Measurements from ENCODE around the gene TMTC4.
"Not testable (repeated sequence)": the region's sequence is repeated elsewhere in the genome, so short reads cannot be mapped to it uniquely, and the experiment has no call there.

TMTC4 gene

GRCh38 chr13:100581504-100581903 is 93.1 kb downstream of the TMTC4 start:
- no peak for DNase-seq (ENCODE audit: low read depth)

GRCh38 chr13:100581030-100581429 is 93.6 kb downstream of the TMTC4 start:
- no peak for DNase-seq (ENCODE audit: low read depth)

- DNase-seq (ENCODE audit: low read depth): no peak
Observed at GRCh38 chr13:100580045-100580444, 94.5 kb downstream of the TMTC4 start.

- DNase-seq (ENCODE audit: low read depth): not testable (repeated sequence)
Observed at GRCh38 chr13:100577239-100577638, 97.4 kb downstream of the TMTC4 start.

GRCh38 chr13:100573121-100573520 is 101.5 kb downstream of the TMTC4 start:
- DNase-seq (ENCODE audit: low read depth): peak; percentile 76

GRCh38 chr13:100566543-100566942 is 108.1 kb downstream of the TMTC4 start:
- no peak for DNase-seq (ENCODE audit: low read depth)

GRCh38 chr13:100565286-100565685 is 109.3 kb downstream of the TMTC4 start:
- no peak for DNase-seq (ENCODE audit: low read depth)

GRCh38 chr13:100564444-100565223 is 110.0 kb downstream of the TMTC4 start:
- DNase-seq (ENCODE audit: low read depth): no peak

- no peak for DNase-seq (ENCODE audit: low read depth)
Observed at GRCh38 chr13:100563779-100564178, 110.8 kb downstream of the TMTC4 start.

- DNase-seq (ENCODE audit: low read depth): no peak
Observed at GRCh38 chr13:100561599-100562204, 112.9 kb downstream of the TMTC4 start.

- no peak for DNase-seq (ENCODE audit: low read depth)
Observed at GRCh38 chr13:100561158-100561499, 113.5 kb downstream of the TMTC4 start.

GRCh38 chr13:100560498-100561157 is 114.0 kb downstream of the TMTC4 start:
- DNase-seq (ENCODE audit: low read depth): no peak

- no peak for DNase-seq (ENCODE audit: low read depth)
Observed at GRCh38 chr13:100559886-100560285, 114.7 kb downstream of the TMTC4 start.
